Activated CD4-positive, alpha-beta memory T cell treated with anti-CD3 and anti-CD28 coated beads, Interleukin-2, amount 10 ng/mL, durations not matched to agents 7 days and 5 days (primary cell): ENCODE data around the gene PSMD4. TPM values are rescaled to one million over a fixed set of nuclear protein-coding genes. Genes with fewer than 3 reads are reported as not detected.

Source experiments
- CTCF ChIA-PET: fragments of 350-600 bp; sonication (Branson Sonifier 250); formaldehyde crosslinking; loops from one replicate; lab custom pipeline; 2021; ENCODE audit warnings: antibody characterized with exemption, inconsistent platforms; lab: Charles Lee
- POLR2A ChIA-PET: fragments of 350-600 bp; sonication (Branson Sonifier 250); formaldehyde crosslinking; loops from one replicate; lab custom pipeline; 2021; ENCODE audit warnings: antibody characterized with exemption; lab: Charles Lee
- DNase-seq: peaks from one replicate; pipeline ENCODE4 v3.0.0-alpha.2; 2020
- H3K27ac Mint-ChIP-seq: one replicate; pipeline ENCODE4 v1.8.0; 2021; ENCODE audit warnings: mild to moderate bottlenecking, mixed read lengths
- H3K27me3 Mint-ChIP-seq: one replicate; pipeline ENCODE4 v1.8.0; 2021; ENCODE audit warnings: mixed read lengths
- H3K36me3 Mint-ChIP-seq: one replicate; pipeline ENCODE4 v1.8.0; 2021; ENCODE audit warnings: low read depth, mixed read lengths
- H3K4me1 Mint-ChIP-seq: one replicate; pipeline ENCODE4 v1.8.0; 2021; ENCODE audit warnings: mixed read lengths
- H3K4me3 Mint-ChIP-seq: one replicate; pipeline ENCODE4 v1.8.0; 2021; ENCODE audit warnings: mild to moderate bottlenecking, mixed read lengths
- H3K9me3 Mint-ChIP-seq: one replicate; pipeline ENCODE4 v1.8.0; 2021; ENCODE audit warnings: mixed read lengths
- total RNA-seq, 2 experiments: library from RNA; stranded (reverse); gene quantifications; one replicate each; pipeline ENCODE4 v1.2.3, GENCODE V29; 2021

The PSMD4 gene
- total RNA-seq, 2 experiments from 2014 or later, result 178 to 188 TPM

DNA sequence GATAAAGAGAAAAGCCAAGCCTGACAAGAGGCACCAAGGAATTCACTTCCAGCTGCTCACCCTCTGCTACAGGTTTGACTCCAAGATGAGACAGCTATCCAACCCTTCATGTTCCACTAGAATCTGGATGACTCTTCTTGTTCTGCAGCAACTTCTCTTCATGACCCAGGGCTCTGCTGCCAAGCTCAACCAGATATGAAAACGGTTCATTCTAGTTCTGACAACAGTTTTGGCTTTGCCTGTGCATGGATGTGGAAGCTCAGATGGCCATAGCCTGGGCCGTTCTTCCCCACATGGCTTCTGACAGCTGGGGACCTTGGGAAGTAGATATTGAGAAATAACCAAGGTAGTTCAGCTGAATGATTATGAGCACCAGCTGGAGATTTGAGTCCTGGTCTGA lies 59.0 kb downstream of the PSMD4 start:
- peaks cover 60% of the 10 kb centered on the region for H3K36me3 Mint-ChIP-seq
- no peak overlapping the region for H3K4me3 Mint-ChIP-seq
- H3K9me3 Mint-ChIP-seq, result no peaks in the 10 kb centered on the region
- H3K27me3 Mint-ChIP-seq, result no peaks in the 10 kb centered on the region
- CTCF ChIA-PET, result interaction anchor here (3.8 to 5.2 kb wide), 3 partner anchors 12 to 27 kb away, joined by 25 to 46 read pairs (median 37); partner anchors contain the start of gene PI4KB
- POLR2A ChIA-PET, result interaction anchor here (3.8 to 8.1 kb wide), 3 partner anchors 12 to 20 kb away, joined by 18 to 71 read pairs (median 18); partner anchors contain the start of gene PI4KB
- H3K27ac Mint-ChIP-seq, result no peak overlapping the region
- peaks cover 23% of the 10 kb centered on the region for H3K4me1 Mint-ChIP-seq
- no peak for DNase-seq

DNA sequence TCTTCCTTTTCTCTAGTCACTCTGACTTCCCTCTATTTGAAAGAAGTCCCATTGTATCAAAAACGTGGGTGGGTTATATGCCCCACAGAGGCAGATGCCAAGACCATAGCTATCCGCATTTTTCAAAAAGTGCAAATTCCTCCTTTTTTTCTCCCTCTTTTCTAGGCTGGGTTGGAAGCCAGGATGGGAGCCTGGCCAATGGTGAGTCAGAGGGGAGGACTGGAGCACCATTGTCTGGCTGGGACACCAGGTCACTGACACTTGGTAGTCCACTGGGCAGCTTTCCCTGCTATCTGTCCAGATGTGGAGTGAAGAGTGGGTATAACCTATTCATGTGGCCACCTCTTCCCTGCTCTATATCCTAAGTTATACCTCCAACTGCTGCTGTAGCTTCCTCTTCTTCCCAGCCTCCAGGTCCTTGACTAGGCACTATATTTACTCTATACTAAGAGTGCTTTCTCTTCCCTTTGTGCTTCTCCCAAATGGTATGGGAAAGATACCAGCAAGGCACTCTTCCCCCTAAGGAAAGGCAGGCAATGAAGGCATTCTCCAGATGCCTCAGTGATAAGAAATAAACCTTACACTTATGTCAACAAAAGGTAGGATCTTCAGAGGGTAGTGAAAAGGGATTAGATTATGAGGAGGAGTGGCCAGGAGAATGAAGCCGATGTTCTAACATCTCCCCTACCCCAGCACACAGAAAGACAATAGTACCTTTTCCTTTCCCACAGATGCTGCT lies 59.8 kb downstream of the PSMD4 start:
- Mint-ChIP-seq H3K9me3 (no peaks in the 10 kb centered on the region), H3K4me3 (no peak overlapping the region), H3K27ac (peak overlapping the region; percentile 24), H3K27me3 (no peaks in the 10 kb centered on the region), H3K36me3 (peaks cover 61% of the 10 kb centered on the region), H3K4me1 (peaks cover 23% of the 10 kb centered on the region)
- ChIA-PET POLR2A (interaction anchor here (3.8 to 8.1 kb wide), 2 partner anchors 12 to 21 kb away, joined by 18 to 71 read pairs; partner anchors contain the start of gene PI4KB), CTCF (interaction anchor here (3.8 to 5.2 kb wide), 3 partner anchors 11 to 26 kb away, joined by 25 to 46 read pairs (median 37); partner anchors contain the start of gene PI4KB)
- DNase-seq, result no peak

DNA sequence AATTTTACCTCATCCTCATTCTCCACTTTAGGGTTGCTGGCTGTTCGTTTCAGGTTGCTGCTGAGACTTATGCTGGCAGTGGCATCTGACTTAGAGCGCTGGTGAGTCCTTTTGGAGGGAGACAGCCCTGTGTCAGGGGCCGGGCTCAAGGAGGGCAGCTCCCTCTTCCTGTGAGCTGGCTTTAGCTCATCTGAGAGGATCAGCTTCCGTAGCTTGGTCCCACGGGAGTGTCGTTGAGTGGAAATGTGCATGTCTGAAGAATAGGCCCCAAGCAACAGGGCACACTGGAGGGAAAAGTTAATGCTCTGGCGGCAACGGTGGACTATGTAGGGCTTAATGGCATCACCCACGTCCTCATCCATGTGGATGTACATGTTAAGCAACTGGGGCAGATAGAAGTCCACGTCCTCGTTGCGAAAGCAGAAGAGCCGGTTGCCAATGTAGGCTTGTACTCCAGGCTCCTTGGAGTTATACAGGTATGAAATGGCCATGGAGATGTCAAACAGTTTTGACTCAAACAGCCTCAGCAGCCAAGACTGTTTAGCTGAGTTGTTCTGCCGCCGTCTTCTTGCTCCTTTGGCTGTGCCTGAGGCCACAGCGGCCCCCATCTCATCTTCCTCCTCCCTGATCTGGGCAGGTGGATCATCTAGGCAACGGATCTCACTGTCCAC lies 61.2 kb downstream of the PSMD4 start:
- peaks cover 67% of the 10 kb centered on the region for H3K36me3 Mint-ChIP-seq

More for the DNA sequence above, 61.2 kb downstream of the PSMD4 start:
- H3K27ac Mint-ChIP-seq, result no peak overlapping the region
- H3K4me3 Mint-ChIP-seq, result no peak overlapping the region
- peaks cover 26% of the 10 kb centered on the region for H3K4me1 Mint-ChIP-seq
- POLR2A ChIA-PET, result interaction anchor here (8.1 kb wide), 1 partner anchor 10 kb away, joined by 71 read pairs; the partner anchor contains the start of gene PI4KB
- CTCF ChIA-PET, result interaction anchor here (0.9 to 3.0 kb wide), 2 partner anchors 15 to 25 kb away, joined by 6 to 11 read pairs; no protein-coding TSS in a partner anchor
- DNase-seq, result no peak
- H3K27me3 Mint-ChIP-seq, result no peaks in the 10 kb centered on the region
- H3K9me3 Mint-ChIP-seq, result no peaks in the 10 kb centered on the region

Other genes with a start within 250 kb of the PSMD4 start
- 10 to 100 TPM; 19.9 to 20.5 TPM for gene MINDY1, start 247.8 kb upstream of the PSMD4 start, total RNA-seq
- 10 to 100 TPM; 13.8 to 16.6 TPM for gene PRUNE1, start 246.3 kb upstream of the PSMD4 start, total RNA-seq
- gene BNIPL, start 218.1 kb upstream of the PSMD4 start, total RNA-seq, result 1 to 10 TPM in 1 of 2 experiments, under 1 TPM in 1; 0.98 to 1.2 TPM
- 1 to 10 TPM; 1.2 to 1.7 TPM for gene C1orf56, start 207.0 kb upstream of the PSMD4 start, total RNA-seq
- gene CDC42SE1, start 195.1 kb upstream of the PSMD4 start, total RNA-seq, result 100 to 1,000 TPM; 345 to 347 TPM
- 1 to 10 TPM; 3.2 to 3.4 TPM for gene MLLT11, start 194.3 kb upstream of the PSMD4 start, total RNA-seq
- gene GABPB2, start 184.0 kb upstream of the PSMD4 start, total RNA-seq, result 10 to 100 TPM; 24.5 to 25.9 TPM
- gene SEMA6C, start 108.1 kb upstream of the PSMD4 start, total RNA-seq, result 1 to 10 TPM; 1.8 to 2.3 TPM
- 10 to 100 TPM; 31.2 to 32.0 TPM for gene TNFAIP8L2, start 98.1 kb upstream of the PSMD4 start, total RNA-seq
- gene LYSMD1, start 88.8 kb upstream of the PSMD4 start, total RNA-seq, result 1 to 10 TPM; 2.0 to 2.1 TPM
- 10 to 100 TPM; 63.5 to 67.9 TPM for gene SCNM1, start 88.6 kb upstream of the PSMD4 start, total RNA-seq
- gene TMOD4, start 78.8 kb upstream of the PSMD4 start, total RNA-seq, result 1 to 10 TPM; 1.5 to 1.9 TPM
- 10 to 100 TPM; 76.1 to 78.8 TPM for gene VPS72, start 64.5 kb upstream of the PSMD4 start, total RNA-seq
- gene PIP5K1A, start 56.2 kb upstream of the PSMD4 start, total RNA-seq, result 10 to 100 TPM; 53.9 to 61.1 TPM
- gene ZNF687, start 27.6 kb downstream of the PSMD4 start, total RNA-seq, result 10 to 100 TPM; 31.4 to 32.6 TPM
- gene PI4KB, start 72.7 kb downstream of the PSMD4 start, total RNA-seq, result 10 to 100 TPM; 71.2 to 72.9 TPM
- 10 to 100 TPM; 96.2 to 99.3 TPM for gene RFX5, start 92.5 kb downstream of the PSMD4 start, total RNA-seq
- gene SELENBP1, start 118.0 kb downstream of the PSMD4 start, total RNA-seq, result not detected
- gene PSMB4, start 144.8 kb downstream of the PSMD4 start, total RNA-seq, result 100 to 1,000 TPM; 280 to 282 TPM
- 10 to 100 TPM; 67.2 to 73.2 TPM for gene POGZ, start 204.8 kb downstream of the PSMD4 start, total RNA-seq